ENCODE data around the gene NSUN5. TPM values are rescaled to one million over a fixed set of nuclear protein-coding genes. Genes with fewer than 3 reads are reported as not detected.

Gene NSUN5
- total RNA-seq, 1 experiment from 2014 or later = 52.9 TPM

DNA sequence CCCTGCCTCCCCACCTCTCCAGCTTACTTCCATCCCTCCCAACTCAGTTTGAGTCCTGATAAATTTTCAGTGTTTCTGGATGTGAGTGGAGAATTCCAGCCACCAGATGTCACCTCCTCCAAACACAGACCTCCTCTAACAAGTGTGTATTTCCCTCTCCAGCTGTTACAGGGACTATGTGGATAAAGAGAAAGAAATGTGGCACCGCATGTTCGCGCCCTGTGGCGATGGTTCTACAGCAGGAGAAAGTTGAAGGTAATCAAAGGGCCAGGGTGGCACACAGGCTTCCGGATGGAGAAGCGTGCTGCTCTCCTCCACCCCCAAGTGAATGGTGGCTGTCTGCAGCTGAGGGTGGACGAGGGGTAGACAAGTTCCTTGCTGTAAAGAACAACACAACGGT is 34.0 kb upstream of the NSUN5 start:
- CTCF ChIA-PET = interaction anchor here (0.6 to 1.8 kb wide), 6 partner anchors 9 to 906 kb away, joined by 3 to 10 read pairs (median 4); no protein-coding TSS in a partner anchor
- intact Hi-C loops (cut with micrococcal nuclease) = loop anchor here (2.0 kb wide), 1 partner anchor 110 kb away; no protein-coding TSS in a partner anchor
- Mint-ChIP-seq H3K9me3 (ENCODE audit: unreplicated experiment) (no peaks in the 10 kb centered on the region), H3K4me1 (ENCODE audit: insufficient read depth, unreplicated experiment) (peaks cover 9% of the 10 kb centered on the region), H3K27ac (ENCODE audit: low read depth, unreplicated experiment) (no peak overlapping the region), H3K27me3 (ENCODE audit: insufficient read depth, unreplicated experiment) (peaks cover 2% of the 10 kb centered on the region), H3K4me3 (ENCODE audit: unreplicated experiment) (no peak overlapping the region), H3K36me3 (ENCODE audit: insufficient read depth, unreplicated experiment) (no peaks in the 10 kb centered on the region)
- POLR2A ChIA-PET = interaction anchor here (0.8 kb wide), 1 partner anchor 9 kb away, joined by 3 read pairs; no protein-coding TSS in a partner anchor
- TF ChIP-seq, protein P1, sequence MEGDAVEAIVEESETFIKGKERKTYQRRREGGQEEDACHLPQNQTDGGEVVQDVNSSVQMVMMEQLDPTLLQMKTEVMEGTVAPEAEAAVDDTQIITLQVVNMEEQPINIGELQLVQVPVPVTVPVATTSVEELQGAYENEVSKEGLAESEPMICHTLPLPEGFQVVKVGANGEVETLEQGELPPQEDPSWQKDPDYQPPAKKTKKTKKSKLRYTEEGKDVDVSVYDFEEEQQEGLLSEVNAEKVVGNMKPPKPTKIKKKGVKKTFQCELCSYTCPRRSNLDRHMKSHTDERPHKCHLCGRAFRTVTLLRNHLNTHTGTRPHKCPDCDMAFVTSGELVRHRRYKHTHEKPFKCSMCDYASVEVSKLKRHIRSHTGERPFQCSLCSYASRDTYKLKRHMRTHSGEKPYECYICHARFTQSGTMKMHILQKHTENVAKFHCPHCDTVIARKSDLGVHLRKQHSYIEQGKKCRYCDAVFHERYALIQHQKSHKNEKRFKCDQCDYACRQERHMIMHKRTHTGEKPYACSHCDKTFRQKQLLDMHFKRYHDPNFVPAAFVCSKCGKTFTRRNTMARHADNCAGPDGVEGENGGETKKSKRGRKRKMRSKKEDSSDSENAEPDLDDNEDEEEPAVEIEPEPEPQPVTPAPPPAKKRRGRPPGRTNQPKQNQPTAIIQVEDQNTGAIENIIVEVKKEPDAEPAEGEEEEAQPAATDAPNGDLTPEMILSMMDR (IDR thresholded peaks at IDR 0.05; ENCODE audit: unreplicated experiment) = peak; percentile 35
- DNase-seq (ENCODE audit: unreplicated experiment) = peak; percentile 35
- no TSS peak for BruUV-seq (replicated peaks)

DNA sequence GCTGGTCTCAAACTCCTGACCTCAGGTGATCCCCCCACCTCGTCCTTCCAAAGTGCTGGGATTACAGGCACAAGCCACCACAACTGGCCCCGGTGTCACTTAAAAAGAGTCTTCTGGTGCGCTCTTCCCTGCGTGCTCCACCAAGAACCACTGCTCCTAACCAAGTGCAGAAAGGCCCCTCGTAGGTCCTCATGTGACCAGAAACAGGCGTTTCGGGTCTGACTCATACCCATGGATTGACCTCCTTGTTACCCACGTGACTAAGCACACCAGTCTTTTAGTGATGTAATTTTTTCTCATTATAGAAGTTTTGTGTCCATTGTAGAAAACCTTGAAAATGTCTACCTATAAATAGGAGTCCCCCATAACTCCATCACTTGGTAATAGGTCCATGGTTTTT is 33.3 kb upstream of the NSUN5 start:
- DNase-seq (ENCODE audit: unreplicated experiment) = peak; percentile 54
- no TSS peak for BruUV-seq (replicated peaks)
- ChIA-PET CTCF (interaction anchor here (0.6 to 1.8 kb wide), 5 partner anchors 8 to 384 kb away, joined by 3 to 10 read pairs (median 3); no protein-coding TSS in a partner anchor), POLR2A (no interaction called here)
- TF ChIP-seq, protein P1 (IDR thresholded peaks at IDR 0.05; ENCODE audit: unreplicated experiment) = no peak
- H3K4me1 Mint-ChIP-seq (ENCODE audit: insufficient read depth, unreplicated experiment) = peaks cover 9% of the 10 kb centered on the region
- no peaks in the 10 kb centered on the region for H3K9me3 Mint-ChIP-seq (ENCODE audit: unreplicated experiment)
- H3K36me3 Mint-ChIP-seq (ENCODE audit: insufficient read depth, unreplicated experiment) = no peaks in the 10 kb centered on the region
- no peak overlapping the region for H3K27ac Mint-ChIP-seq (ENCODE audit: low read depth, unreplicated experiment)
- no peak overlapping the region for H3K4me3 Mint-ChIP-seq (ENCODE audit: unreplicated experiment)
- H3K27me3 Mint-ChIP-seq (ENCODE audit: insufficient read depth, unreplicated experiment) = no peaks in the 10 kb centered on the region
- intact Hi-C loops (cut with micrococcal nuclease) = loop anchor here (2.0 kb wide), 1 partner anchor 111 kb away; no protein-coding TSS in a partner anchor

DNA sequence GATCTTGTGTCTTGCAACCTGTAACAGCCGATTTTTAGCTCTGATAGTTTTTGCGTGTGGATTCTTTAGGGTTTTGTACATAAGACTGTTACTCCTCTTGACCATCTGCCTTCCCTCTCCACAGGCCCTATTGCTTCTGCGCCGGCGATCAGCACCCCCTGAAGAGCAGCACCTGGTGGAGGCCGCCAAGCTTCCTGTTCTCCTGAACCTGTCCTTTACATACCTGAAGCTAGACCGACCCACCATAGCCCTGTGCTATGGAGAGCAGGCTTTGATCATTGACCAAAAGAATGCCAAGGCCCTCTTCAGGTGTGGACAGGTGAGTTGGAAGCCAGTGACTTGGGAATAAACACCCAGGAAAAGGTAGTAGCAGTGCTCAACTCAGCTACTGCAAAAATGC is 31.9 kb upstream of the NSUN5 start:
- ChIA-PET CTCF (interaction anchor here (0.6 kb wide), 1 partner anchor 127 kb away, joined by 6 read pairs; no protein-coding TSS in a partner anchor), POLR2A (no interaction called here)
- no peak overlapping the region for H3K27ac Mint-ChIP-seq (ENCODE audit: low read depth, unreplicated experiment)

DNA sequence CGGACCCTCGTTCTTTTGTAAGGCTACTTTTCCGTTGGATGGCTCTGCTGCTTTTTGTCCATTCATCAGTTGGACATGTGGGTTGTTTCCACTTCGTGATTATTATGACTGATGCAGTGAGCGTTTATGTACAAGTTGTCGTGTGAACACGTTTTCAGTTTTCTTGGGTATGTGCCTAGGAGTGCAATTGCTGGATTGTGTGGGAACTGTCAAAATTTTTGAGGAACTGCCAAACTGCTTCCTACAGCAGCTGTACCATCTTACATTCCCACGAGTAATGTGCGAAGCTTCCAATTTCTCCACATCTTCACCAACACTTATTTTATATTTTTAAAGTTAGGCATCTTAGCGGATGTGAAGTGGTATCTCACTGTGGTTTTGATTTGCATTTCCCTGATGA is 29.7 kb upstream of the NSUN5 start:
- Mint-ChIP-seq H3K4me3 (ENCODE audit: unreplicated experiment) (no peak overlapping the region), H3K36me3 (ENCODE audit: insufficient read depth, unreplicated experiment) (no peaks in the 10 kb centered on the region), H3K9me3 (ENCODE audit: unreplicated experiment) (no peaks in the 10 kb centered on the region), H3K27ac (ENCODE audit: low read depth, unreplicated experiment) (no peak overlapping the region), H3K4me1 (ENCODE audit: insufficient read depth, unreplicated experiment) (peaks cover 9% of the 10 kb centered on the region), H3K27me3 (ENCODE audit: insufficient read depth, unreplicated experiment) (no peaks in the 10 kb centered on the region)
- POLR2A ChIA-PET = no interaction called here
- CTCF ChIA-PET = no interaction called here
- intact Hi-C loops (cut with micrococcal nuclease) = no loop called here
- no peak for DNase-seq (ENCODE audit: unreplicated experiment)
- TF ChIP-seq, protein P1 (IDR thresholded peaks at IDR 0.05; ENCODE audit: unreplicated experiment) = no peak
- no TSS peak for BruUV-seq (replicated peaks)

More for the DNA sequence above, 31.9 kb upstream of the NSUN5 start:
- no peak for DNase-seq (ENCODE audit: unreplicated experiment)
- Mint-ChIP-seq H3K4me3 (ENCODE audit: unreplicated experiment) (no peak overlapping the region), H3K27me3 (ENCODE audit: insufficient read depth, unreplicated experiment) (no peaks in the 10 kb centered on the region), H3K4me1 (ENCODE audit: insufficient read depth, unreplicated experiment) (peaks cover 9% of the 10 kb centered on the region), H3K36me3 (ENCODE audit: insufficient read depth, unreplicated experiment) (no peaks in the 10 kb centered on the region), H3K9me3 (ENCODE audit: unreplicated experiment) (no peaks in the 10 kb centered on the region)
- intact Hi-C loops (cut with micrococcal nuclease) = no loop called here
- no TSS peak for BruUV-seq (replicated peaks)
- TF ChIP-seq, protein P1 (IDR thresholded peaks at IDR 0.05; ENCODE audit: unreplicated experiment) = no peak
